IMR-90 (cell line): ENCODE results near the gene INTU. TPM values are rescaled to one million over a fixed set of nuclear protein-coding genes. Genes with fewer than 3 reads are reported as not detected.

ENCODE experiments used
- ATAC-seq: fragments of 200-7000 bp; cut with Tn5 transposase; 2 replicates; pipeline ENCODE4 v1.9.1; 2020; ENCODE audit warnings: low read depth, mild to moderate bottlenecking, moderate library complexity
- BruUV-seq: library from RNA; stranded (reverse); fragments of 400-500 nt; replicated peaks from 2 replicates; lab custom pipeline; 2021; lab: Mats Ljungman, UMichigan
- CTCF ChIA-PET: fragments of 300-600 bp; formaldehyde crosslinking; extraction: SDS; loops from one replicate; lab custom pipeline; 2021; ENCODE audit warnings: antibody characterized with exemption; lab: Yijun Ruan, JAX
- POLR2A ChIA-PET: fragments of 300-600 bp; sonication (Branson Sonifier 250); formaldehyde crosslinking; loops from one replicate; lab custom pipeline; 2022; ENCODE audit warnings: antibody characterized with exemption; ENCODE audit not compliant: unreplicated experiment; lab: Charles Lee
- DNase-seq: peaks from one replicate; pipeline ENCODE4 v3.0.0; 2013
- H2AFZ ChIP-seq: replicated peaks from 2 replicates; pipeline ENCODE3; 2013; ENCODE audit warnings: low read length, mild to moderate bottlenecking; ENCODE audit not compliant: poor library complexity
- H2AK5ac ChIP-seq: 2 replicates; pipeline ENCODE4 v1.6.1; 2013; ENCODE audit warnings: low read depth, low read length, inconsistent platforms
- H2AK9ac ChIP-seq: replicated peaks from 2 replicates; pipeline ENCODE3; 2013; ENCODE audit warnings: mild to moderate bottlenecking, low read depth, low read length, moderate library complexity; ENCODE audit not compliant: poor library complexity
- H2BK120ac ChIP-seq: 2 replicates; pipeline ENCODE4 v1.6.1; 2013; ENCODE audit warnings: low read depth, low read length, inconsistent platforms
- H2BK15ac ChIP-seq: 3 replicates; pipeline ENCODE4 v1.6.1; 2013; ENCODE audit warnings: low read depth, low read length, inconsistent platforms
- H2BK20ac ChIP-seq: 2 replicates; pipeline ENCODE4 v1.6.1; 2013; ENCODE audit warnings: low read depth, mild to moderate bottlenecking, inconsistent platforms, low read length, moderate library complexity
- H2BK5ac ChIP-seq: 2 replicates; pipeline ENCODE4 v1.6.1; 2013; ENCODE audit warnings: mild to moderate bottlenecking, low read depth, low read length, inconsistent platforms; ENCODE audit not compliant: poor library complexity, severe bottlenecking
- H3K14ac ChIP-seq: replicated peaks from 2 replicates; pipeline ENCODE4 v1.6.1; 2013; ENCODE audit warnings: low read depth, low read length, inconsistent platforms
- H3K18ac ChIP-seq: 2 replicates; pipeline ENCODE4 v1.6.1; 2013; ENCODE audit warnings: low read depth, low read length, control low read depth
- H3K23ac ChIP-seq: 2 replicates; pipeline ENCODE4 v1.6.1; 2013; ENCODE audit warnings: low read depth, low read length, inconsistent platforms
- H3K27ac ChIP-seq: 2 replicates; pipeline ENCODE4 v1.5.1; 2013; ENCODE audit warnings: mild to moderate bottlenecking, control low read depth, low read length; ENCODE audit not compliant: insufficient read depth
- H3K27me3 ChIP-seq: 2 replicates; pipeline ENCODE4 v1.6.1; 2013; ENCODE audit warnings: low read length; ENCODE audit not compliant: control insufficient read depth, insufficient read depth
- H3K36me3 ChIP-seq: 2 replicates; pipeline ENCODE4 v1.6.1; 2013; ENCODE audit warnings: low read length, mixed read lengths; ENCODE audit not compliant: control insufficient read depth, insufficient read depth
- H3K4ac ChIP-seq: 2 replicates; pipeline ENCODE4 v1.6.1; 2013; ENCODE audit warnings: low read depth, low read length, inconsistent platforms
- H3K4me1 ChIP-seq: 2 replicates; pipeline ENCODE4 v1.6.1; 2013; ENCODE audit warnings: low read length, mixed read lengths; ENCODE audit not compliant: control insufficient read depth, insufficient read depth
- H3K4me2 ChIP-seq: 2 replicates; pipeline ENCODE4 v1.6.1; 2013; ENCODE audit warnings: low read depth, mild to moderate bottlenecking, control low read depth, low read length, moderate library complexity
- H3K4me3 ChIP-seq: 2 replicates; pipeline ENCODE4 v1.5.1; 2013; ENCODE audit warnings: low read depth, mild to moderate bottlenecking, control low read depth, low read length, moderate library complexity; ENCODE audit not compliant: insufficient read depth
- H3K56ac ChIP-seq: 2 replicates; pipeline ENCODE4 v1.6.1; 2013; ENCODE audit warnings: low read length, inconsistent platforms; ENCODE audit not compliant: insufficient read depth; ENCODE audit errors: extremely low read depth
- H3K79me1 ChIP-seq, 2 experiments: 2 replicates each; pipeline ENCODE4 v1.6.1; 2013; ENCODE audit warnings: low read length in 2 of 2, inconsistent platforms in 1 of 2, low read depth in 1 of 2
- H3K9ac ChIP-seq: 2 replicates; pipeline ENCODE4 v1.6.1; 2013; ENCODE audit warnings: low read depth, low read length, control low read depth
- H3K9me1 ChIP-seq: 2 replicates; pipeline ENCODE4 v1.6.1; 2013; ENCODE audit warnings: low read length, inconsistent platforms; ENCODE audit not compliant: insufficient read depth
- H3K9me3 ChIP-seq: 2 replicates; pipeline ENCODE4 v1.6.1; 2013; ENCODE audit warnings: low read length; ENCODE audit not compliant: control insufficient read depth, insufficient read depth
- H4K20me1 ChIP-seq: 2 replicates; pipeline ENCODE4 v1.6.1; 2013; ENCODE audit warnings: low read length, inconsistent platforms; ENCODE audit not compliant: insufficient read depth
- H4K5ac ChIP-seq: 2 replicates; pipeline ENCODE4 v1.6.1; 2013; ENCODE audit warnings: mild to moderate bottlenecking, low read depth, low read length, control low read depth
- H4K8ac ChIP-seq, 2 experiments: 2 replicates each; pipeline ENCODE4 v1.6.1; 2013; ENCODE audit warnings: low read depth in 2 of 2, low read length in 2 of 2, control low read depth in 1 of 2, inconsistent platforms in 1 of 2
- H4K91ac ChIP-seq: 2 replicates; pipeline ENCODE4 v1.6.1; 2013; ENCODE audit warnings: low read depth, low read length, inconsistent platforms; ENCODE audit not compliant: insufficient read depth
- ELK1 ChIP-seq: fragments of 150-350 bp; IDR thresholded peaks from 2 replicates; pipeline ENCODE4 v1.6.1; 2016; ENCODE audit warnings: low read depth, mild to moderate bottlenecking, low read length, moderate library complexity, borderline replicate concordance
- FOS ChIP-seq: fragments of 150-350 bp; IDR thresholded peaks from 2 replicates; pipeline ENCODE4 v1.6.1; 2016; ENCODE audit warnings: low read depth, low read length
- NFE2L2 ChIP-seq: fragments of 150-350 bp; IDR thresholded peaks from 2 replicates; pipeline ENCODE4 v1.6.1; 2016; ENCODE audit warnings: low read depth, mild to moderate bottlenecking, low read length
- POLR2A ChIP-seq: IDR thresholded peaks from 2 replicates; pipeline ENCODE4 v1.6.1; 2012; ENCODE audit warnings: mild to moderate bottlenecking, low read depth, low read length
- SMC3 ChIP-seq: fragments of 150-350 bp; IDR thresholded peaks from 2 replicates; pipeline ENCODE4 v1.6.1; 2016; ENCODE audit warnings: low read depth, mild to moderate bottlenecking, antibody characterized with exemption, low read length, moderate library complexity
- WGBS, 2 experiments: methylation state at CpG; one replicate each; pipeline versions ENCODE4 v1.1.5 to v1.1.7; 2013; ENCODE audit warnings: missing lambda C conversion rate in 2 of 2; ENCODE audit not compliant: insufficient read length in 1 of 2; ENCODE audit errors: extremely low coverage in 2 of 2; 5-methylcytosine and 5-hydroxymethylcytosine counted together
- dilution Hi-C: fragments of 300-500 bp; cut with HindIII; formaldehyde crosslinking; loops from one replicate; pipeline ENCODE4 v1.14.3; 2018; ENCODE audit warnings: low sequenced_read_pairs; ENCODE audit not compliant: unreplicated experiment
- in situ Hi-C: fragments of 300-500 bp; cut with MboI; formaldehyde crosslinking; loops from 3 replicates; pipeline ENCODE4 v1.14.3; 2019; ENCODE audit warnings: low sequenced_read_pairs, inconsistent platforms, mixed read lengths
- intact Hi-C: fragments of 100-400 bp; cut with micrococcal nuclease; formaldehyde crosslinking; loops from 2 replicates; pipeline ENCODE4 v1.10.0; 2022
- polyA plus RNA-seq, 3 experiments: library from polyadenylated mRNA; depleted of rRNA; stranded (reverse); fragments of >200 nt; gene quantifications; 2 replicates each; pipeline ENCODE4 v1.2.3, GENCODE V29; 2012; ENCODE audit warnings: low replicate concordance in 1 of 3
- total RNA-seq: library from RNA; depleted of rRNA; stranded (reverse); fragments of >200 nt; gene quantifications from 2 replicates; pipeline ENCODE4 v1.2.3, GENCODE V29; 2012

Gene INTU
- total and polyA plus RNA-seq, 2 of the 4 experiments (the other 2 are of a cell fraction): 6.5 to 10.8 TPM

GRCh38 chr4:127756906-127757305 is 124.1 kb downstream of the INTU start:
- BruUV-seq: no TSS peak
- no peaks in the 10 kb centered on the region for H3K9me1 ChIP-seq
- no peak overlapping the region for H3K4ac ChIP-seq
- H3K79me1 ChIP-seq: no peaks in the 10 kb centered on the region
- no peak overlapping the region for H2AFZ ChIP-seq
- no peak overlapping the region for H2BK20ac ChIP-seq
- no CpG with 5 or more reads among the region's 2 CpGs for WGBS, 2 experiments
- intact Hi-C loops: no loop called here
- H3K23ac ChIP-seq: no peak overlapping the region
- TF ChIP-seq FOS: no peak
- TF ChIP-seq ELK1: no peak
- no peak for TF ChIP-seq SMC3
- no peak for TF ChIP-seq POLR2A
- no peak for TF ChIP-seq NFE2L2
- no peak overlapping the region for H3K56ac ChIP-seq
- H4K5ac ChIP-seq: no peak overlapping the region
- no peaks in the 10 kb centered on the region for H3K4me1 ChIP-seq
- in situ Hi-C loops: no loop called here
- no peak overlapping the region for H3K4me3 ChIP-seq
- no peak overlapping the region for H3K14ac ChIP-seq
- no peaks in the 10 kb centered on the region for H4K20me1 ChIP-seq
- no peak overlapping the region for H3K4me2 ChIP-seq
- ATAC-seq (no peak), DNase-seq (no peak)
- CTCF ChIA-PET: no interaction called here
- H4K8ac ChIP-seq: no peak overlapping the region
- H3K18ac ChIP-seq: no peak overlapping the region
- no peak overlapping the region for H2AK9ac ChIP-seq
- no peaks in the 10 kb centered on the region for H3K36me3 ChIP-seq
- no peak overlapping the region for H4K91ac ChIP-seq
- POLR2A ChIA-PET: no interaction called here
- dilution Hi-C loops: no loop called here
- H2AK5ac ChIP-seq: no peak overlapping the region
- H3K27ac ChIP-seq: no peak overlapping the region
- no peaks in the 10 kb centered on the region for H3K27me3 ChIP-seq
- no peak overlapping the region for H2BK5ac ChIP-seq
- no peaks in the 10 kb centered on the region for H3K9me3 ChIP-seq
- no peak overlapping the region for H2BK15ac ChIP-seq
- no peak overlapping the region for H3K9ac ChIP-seq
- H2BK120ac ChIP-seq: no peak overlapping the region
